Astrocyte (in vitro differentiated cells and primary cell): ENCODE results near the gene HMOX1.

Experiments
- EZH2 ChIP-seq: IDR thresholded peaks from 2 replicates; pipeline ENCODE4 v1.6.1; 2012; ENCODE audit warnings: mild to moderate bottlenecking, low read length, inconsistent platforms; ENCODE audit not compliant: insufficient read depth
- TF ChIP-seq, protein P1 (sequence below): IDR thresholded peaks from 2 replicates; pipeline ENCODE4 v1.5.1; 2011; ENCODE audit warnings: low read depth, mild to moderate bottlenecking, inconsistent platforms, low read length, moderate library complexity; ENCODE audit not compliant: insufficient read depth

DNA sequence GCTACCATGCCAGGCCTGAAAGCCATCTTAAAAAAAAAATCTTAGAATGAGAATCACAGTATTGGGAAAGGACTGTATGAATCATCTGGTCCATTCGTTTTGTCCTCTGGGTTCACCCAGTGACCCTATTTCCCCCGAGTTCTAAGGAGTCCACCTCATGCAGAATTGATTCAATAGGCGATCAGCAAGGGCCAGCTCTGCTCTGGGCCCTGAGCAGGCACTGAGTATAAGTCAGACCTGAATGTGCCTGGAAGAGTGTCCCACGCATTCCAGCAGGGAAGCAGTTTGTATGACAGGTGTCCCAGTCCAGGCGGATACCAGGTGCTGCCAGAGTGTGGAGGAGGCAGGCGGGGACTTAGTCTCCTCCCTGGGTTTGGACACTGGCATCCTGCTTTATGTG, 883 bp upstream of the HMOX1 start:
- TF ChIP-seq, protein P1, sequence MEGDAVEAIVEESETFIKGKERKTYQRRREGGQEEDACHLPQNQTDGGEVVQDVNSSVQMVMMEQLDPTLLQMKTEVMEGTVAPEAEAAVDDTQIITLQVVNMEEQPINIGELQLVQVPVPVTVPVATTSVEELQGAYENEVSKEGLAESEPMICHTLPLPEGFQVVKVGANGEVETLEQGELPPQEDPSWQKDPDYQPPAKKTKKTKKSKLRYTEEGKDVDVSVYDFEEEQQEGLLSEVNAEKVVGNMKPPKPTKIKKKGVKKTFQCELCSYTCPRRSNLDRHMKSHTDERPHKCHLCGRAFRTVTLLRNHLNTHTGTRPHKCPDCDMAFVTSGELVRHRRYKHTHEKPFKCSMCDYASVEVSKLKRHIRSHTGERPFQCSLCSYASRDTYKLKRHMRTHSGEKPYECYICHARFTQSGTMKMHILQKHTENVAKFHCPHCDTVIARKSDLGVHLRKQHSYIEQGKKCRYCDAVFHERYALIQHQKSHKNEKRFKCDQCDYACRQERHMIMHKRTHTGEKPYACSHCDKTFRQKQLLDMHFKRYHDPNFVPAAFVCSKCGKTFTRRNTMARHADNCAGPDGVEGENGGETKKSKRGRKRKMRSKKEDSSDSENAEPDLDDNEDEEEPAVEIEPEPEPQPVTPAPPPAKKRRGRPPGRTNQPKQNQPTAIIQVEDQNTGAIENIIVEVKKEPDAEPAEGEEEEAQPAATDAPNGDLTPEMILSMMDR: no peak
- TF ChIP-seq EZH2: no peak
